DMS114 treated with DMSO at 0.1 percent for 48 hours (cell line): ENCODE data around the gene PROCA1.
"Not testable (repeated sequence)": the region's sequence is repeated elsewhere in the genome, so short reads cannot be mapped to it uniquely, and the experiment has no call there.

Experiments used
- DNase-seq: peaks from one replicate; lab custom pipeline; 2025; ENCODE audit not compliant: unreplicated experiment; lab: John Stamatoyannopoulos, UW

PROCA1 gene

DNA sequence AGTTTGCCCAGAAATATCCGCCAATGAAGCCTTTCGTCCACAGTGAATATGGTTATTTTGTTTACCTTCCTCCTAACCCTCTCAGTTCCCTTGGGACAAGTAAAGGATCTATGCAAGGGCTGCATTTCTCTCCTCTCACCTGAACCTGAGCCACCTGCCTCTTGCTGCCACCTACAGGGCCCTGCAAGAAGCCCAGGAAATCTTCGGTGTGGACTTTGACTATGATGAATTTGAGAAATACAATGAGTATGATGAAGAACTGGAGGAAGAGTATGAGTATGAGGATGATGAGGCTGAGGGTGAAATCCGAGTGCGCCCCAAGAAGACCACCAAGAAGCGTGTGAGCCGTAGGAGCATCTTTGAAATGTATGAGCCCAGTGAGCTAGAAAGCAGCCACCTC is 35.7 kb downstream of the PROCA1 start:
- DNase-seq: no peak

DNA sequence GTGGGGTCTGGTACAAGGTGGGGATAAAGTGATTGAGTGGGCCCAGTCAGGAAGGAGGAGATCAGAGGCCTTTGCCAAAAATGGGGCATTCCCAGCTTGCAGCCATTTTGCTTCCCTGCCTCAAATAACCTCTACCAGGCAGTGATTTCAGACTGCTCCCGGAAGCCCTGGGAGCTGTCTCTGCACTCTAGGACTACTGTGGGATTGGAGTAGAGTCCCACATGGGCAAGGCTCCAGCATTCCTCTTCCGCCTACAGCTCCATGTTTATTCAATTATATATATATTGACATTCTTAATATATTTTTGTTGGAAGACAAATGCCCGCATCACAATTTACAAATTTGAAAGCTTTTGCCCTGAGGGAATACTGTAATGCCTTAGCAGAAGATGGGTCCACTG is 36.2 kb downstream of the PROCA1 start:
- no peak for DNase-seq

DNA sequence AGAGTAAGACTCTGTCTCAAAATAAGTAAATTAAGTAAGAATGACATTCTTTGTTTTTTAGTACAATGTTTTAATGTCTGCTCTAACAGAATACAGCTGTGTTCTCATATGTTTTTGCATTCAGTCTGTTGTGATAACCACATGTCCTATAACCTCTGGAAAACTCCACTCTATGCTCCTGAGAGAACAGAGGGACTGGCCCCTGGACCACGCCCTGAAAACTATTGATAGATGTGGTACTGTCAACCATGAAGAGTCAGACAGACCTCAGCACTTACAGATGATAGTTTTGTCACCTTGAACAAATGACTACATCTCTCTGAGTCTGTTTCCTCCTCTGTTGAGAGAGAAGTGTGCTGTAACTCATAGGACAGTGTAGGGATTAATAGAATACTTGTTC is 41.8 kb downstream of the PROCA1 start:
- no peak for DNase-seq

DNA sequence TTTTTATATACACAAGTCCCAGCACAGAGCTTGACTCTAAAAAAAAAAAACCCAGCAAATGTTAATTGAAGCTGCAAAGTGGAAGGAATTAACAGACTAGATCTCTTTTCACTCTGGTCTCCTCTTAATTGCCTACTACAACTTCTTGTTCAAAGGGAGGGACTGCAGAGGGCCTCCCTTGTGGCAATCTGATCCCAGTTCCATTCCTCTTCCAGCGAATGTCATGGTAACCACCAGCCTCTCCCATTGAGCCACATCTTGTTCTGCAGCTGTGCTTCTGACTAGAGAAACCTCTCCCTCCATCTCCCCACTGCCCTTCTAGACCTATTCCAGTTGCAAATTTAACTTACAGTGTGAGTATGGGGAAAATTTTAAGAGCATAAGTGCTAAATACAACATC is 43.8 kb downstream of the PROCA1 start:
- no peak for DNase-seq

DNA sequence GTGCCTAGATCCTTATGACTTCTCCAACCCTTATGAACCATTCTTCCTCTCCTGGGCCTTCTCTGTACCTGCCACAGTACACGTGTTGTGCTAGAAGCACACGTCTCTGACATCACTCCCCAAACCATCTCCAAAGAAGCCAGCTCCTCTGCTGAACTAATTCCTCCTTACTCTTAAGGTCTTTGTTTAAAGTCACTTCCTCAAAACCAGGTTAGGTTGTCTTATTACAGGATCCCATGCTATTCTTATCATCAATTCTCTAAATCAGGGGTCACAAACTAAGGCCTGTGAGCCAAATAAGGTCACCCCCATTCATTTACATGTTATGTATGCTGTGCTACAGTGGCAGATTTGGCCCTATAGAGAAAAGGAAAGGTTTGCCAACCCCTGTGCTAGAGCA is 45.7 kb downstream of the PROCA1 start:
- DNase-seq: no peak

DNA sequence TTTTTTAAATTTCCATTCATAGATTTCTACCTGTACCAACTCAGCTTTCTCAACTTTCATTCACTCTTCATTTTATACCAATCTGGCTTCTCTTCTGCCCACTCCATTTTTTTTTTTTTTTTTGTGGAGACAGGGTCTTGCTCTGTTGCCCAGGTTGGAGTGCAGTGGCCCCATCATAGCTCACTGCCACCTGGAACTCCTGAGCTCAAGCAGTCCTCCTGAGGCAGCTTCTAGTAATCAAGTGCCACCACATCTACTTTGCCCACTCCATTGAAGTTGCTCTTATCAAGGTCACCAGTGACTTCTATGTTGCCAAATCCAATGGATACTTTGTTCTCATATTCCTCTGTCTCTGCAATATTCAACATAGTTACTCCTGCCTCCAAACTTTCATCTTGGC is 48.0 kb downstream of the PROCA1 start:
- no peak for DNase-seq

DNA sequence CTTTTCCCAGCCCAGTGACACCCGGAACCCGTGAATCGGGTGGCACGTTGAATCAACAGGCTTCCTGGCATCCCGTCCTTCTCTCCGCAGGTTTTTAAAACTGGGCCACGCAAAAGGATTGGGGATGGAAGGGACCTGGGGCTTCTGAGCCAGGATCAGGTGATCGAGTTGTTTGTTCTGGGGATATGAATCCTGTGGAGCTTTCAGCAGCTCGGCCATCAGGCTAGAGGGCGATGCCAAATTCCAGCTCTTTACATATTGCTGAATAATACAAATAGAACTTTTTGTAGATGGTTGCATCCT is 49.2 kb downstream of the PROCA1 start:
- DNase-seq: no peak

DNA sequence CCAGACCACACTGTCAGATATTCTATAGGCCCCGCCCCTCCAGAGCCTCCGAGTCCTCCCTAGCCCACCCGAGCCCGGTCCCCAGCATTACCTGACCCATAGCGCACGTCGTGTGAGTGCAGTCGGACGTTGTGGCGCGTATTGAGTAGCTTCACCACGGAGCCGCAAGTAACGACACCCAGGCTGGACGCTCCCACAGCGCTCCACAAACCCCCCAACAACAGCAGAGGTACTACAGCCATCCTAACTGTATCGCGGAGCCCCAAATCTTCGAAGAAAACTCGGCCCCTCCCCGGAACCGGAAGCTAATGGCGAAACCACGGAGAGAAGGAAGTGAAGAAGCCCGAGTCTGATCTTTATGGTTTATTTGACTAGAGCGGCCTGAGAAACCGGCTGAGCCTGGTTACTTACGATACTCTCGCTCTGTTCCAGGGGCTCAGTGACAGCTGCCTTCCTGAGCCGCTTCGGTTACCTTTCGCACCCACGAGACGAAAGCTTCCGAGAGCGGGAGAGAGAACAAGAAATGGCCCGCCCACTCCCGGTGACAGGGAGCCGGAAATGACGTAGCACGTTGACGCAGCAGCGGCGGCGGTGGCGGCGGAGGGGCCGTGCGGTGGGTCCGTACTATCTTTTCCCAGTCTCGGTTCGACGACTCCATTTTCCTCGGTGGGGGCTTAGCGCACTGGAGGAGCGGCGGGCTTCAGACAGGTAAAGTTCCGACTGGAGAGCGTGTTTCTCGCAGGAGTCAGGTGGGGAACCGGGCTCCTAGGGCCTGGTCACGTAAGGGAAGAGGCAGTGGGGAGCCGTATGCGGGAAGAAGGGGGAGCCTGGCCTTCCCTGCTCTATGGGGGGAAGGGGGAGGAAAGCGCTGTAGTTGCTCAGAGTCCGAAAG is 49.8 kb downstream of the PROCA1 start, which contains the start of the genes SDF2 and SUPT6H:
TSS of gene SDF2 (minus strand) at position 272 of the 892 bp plus-strand sequence. CDS start at position 242, 30 bp downstream.
TSS of gene SUPT6H (plus strand) at position 571 of the 892 bp plus-strand sequence. CDS start 11,197 bp downstream, outside the sequence.
- peak; percentile 89 for DNase-seq

DNA sequence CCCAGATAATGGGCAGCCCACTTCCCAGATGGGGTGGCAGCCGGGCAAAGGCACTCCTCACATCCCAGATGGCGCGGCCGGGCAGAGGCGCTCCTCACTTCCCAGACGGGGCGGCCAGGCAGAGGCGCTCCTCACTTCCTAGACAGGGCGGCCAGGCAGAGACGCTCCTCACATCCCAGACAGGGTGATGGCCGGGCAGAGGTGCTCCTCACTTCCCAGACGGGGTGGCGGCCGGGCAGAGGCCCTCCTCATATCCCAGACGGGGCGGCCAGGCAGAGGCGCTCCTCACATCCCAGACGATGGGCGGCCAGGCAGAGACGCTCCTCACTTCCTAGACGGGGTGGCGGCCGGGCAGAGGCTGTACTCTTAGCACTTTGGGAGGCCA is 52.2 kb downstream of the PROCA1 start:
- not testable (repeated sequence) for DNase-seq

DNA sequence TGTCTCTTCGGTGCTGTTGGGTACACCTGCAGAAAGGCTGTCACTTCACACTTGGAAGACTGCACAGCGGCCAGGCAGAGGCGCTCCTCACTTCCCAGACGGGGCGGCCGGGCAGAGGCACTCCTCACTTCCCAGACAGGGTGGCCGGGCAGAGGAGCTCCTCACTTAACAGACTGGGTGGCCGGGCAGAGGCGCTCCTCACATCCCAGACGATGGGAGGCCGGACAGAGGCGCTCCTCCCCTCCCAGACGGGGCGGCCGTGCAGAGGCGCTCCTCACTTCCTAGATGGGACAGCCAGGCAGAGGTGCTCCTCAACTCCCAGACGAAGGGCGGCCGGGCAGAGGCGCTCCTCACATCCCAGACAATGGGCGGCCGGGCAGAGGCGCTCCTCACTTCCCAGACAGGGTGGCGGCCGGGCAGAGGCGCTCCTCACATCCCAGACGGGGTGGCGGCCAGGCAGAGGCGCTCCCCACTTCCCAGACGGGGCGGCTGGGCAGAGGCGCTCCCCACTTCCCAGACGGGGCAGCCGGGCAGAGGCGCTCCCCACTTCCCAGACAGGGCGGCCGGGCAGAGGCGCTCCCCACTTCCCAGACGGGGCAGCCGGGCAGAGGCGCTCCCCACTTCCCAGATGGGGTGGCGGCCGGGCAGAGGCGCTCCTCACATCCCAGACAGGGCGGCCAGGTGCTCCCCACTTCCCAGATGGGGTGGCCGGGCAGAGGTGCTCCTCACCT is 52.8 kb downstream of the PROCA1 start:
- not testable (repeated sequence) for DNase-seq

DNA sequence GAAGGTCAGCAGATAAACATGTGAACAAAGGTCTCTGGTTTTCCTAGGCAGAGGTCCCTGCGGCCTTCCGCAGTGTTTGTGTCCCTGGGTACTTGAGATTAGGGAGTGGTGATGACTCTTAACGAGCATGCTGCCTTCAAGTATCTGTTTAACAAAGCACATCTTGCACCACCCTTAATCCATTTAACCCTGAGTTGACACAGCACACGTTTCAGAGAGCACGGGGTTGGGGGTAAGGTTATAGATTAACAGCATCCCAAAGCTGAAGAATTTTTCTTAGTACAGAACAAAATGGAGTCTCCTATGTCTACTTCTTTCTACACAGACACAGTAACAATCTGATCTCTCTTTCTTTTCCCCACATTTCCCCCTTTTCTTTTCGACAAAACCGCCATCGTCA is 53.3 kb downstream of the PROCA1 start:
- DNase-seq: not testable (repeated sequence)

DNA sequence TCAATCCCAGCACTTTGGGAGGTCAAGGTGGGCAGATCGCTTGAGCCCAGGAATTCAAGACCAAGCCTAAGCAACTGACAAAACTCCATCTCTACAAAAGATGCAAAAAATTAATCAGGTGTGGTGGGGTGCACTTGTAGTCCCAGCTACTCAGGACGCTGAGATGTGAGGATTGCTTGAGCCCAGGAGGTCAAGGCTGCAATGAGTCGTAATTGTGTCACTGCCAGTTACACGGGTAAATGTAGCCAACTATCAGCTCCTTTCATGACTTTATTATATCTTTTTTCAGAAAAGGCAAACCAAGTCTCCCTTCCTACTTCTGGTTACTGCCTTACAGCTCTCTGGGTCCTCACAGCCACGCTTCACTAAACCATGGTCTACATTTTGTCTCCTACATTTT is 53.9 kb downstream of the PROCA1 start:
- DNase-seq: no peak

DNA sequence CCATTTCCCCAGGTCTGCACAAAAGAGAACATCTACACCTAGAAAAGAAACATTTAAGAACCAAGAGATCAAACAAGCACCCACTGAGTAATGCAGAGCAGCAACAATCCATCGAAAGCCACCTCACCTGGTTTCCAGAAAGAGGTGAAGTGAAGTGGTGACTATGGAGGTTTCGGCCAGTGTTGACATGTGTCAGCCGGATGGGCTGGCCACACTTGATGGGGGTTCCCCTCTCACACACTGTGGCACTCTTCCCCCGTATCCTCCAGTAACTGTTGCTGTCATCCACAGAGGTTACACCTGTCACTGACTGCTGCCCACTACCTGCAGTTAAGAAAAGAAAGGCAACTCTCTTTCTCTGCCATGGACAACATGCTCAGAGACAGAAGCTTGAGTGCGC is 56.5 kb downstream of the PROCA1 start:
- no peak for DNase-seq
